ENCODE results near the gene ZFPM1.

ZFPM1 gene

GRCh38 chr16:88502776-88503280, 49.7 kb downstream of the ZFPM1 start:
- no peak for DNase-seq

- DNase-seq = no peak
Observed at GRCh38 chr16:88503374-88503770, 50.3 kb downstream of the ZFPM1 start.

GRCh38 chr16:88503771-88504488, 50.9 kb downstream of the ZFPM1 start:
- DNase-seq = no peak

- no peak for DNase-seq
Observed at GRCh38 chr16:88504489-88505404, 51.7 kb downstream of the ZFPM1 start.

- DNase-seq = peak; percentile 71
Observed at GRCh38 chr16:88505405-88506082, 52.5 kb downstream of the ZFPM1 start.

GRCh38 chr16:88506723-88507122, 53.6 kb downstream of the ZFPM1 start:
- DNase-seq = no peak

GRCh38 chr16:88507231-88507743, 54.2 kb downstream of the ZFPM1 start:
- no peak for DNase-seq

- no peak for DNase-seq
Observed at GRCh38 chr16:88508376-88508867, 55.3 kb downstream of the ZFPM1 start.

GRCh38 chr16:88508868-88509748, 56.0 kb downstream of the ZFPM1 start:
- no peak for DNase-seq

- DNase-seq = no peak
Observed at GRCh38 chr16:88509749-88510069, 56.6 kb downstream of the ZFPM1 start.

- no peak for DNase-seq
Observed at GRCh38 chr16:88510091-88510994, 57.3 kb downstream of the ZFPM1 start.

- no peak for DNase-seq
Observed at GRCh38 chr16:88511060-88511459, 58.0 kb downstream of the ZFPM1 start.

GRCh38 chr16:88511906-88512305, 58.8 kb downstream of the ZFPM1 start:
- no peak for DNase-seq

- DNase-seq = no peak
Observed at GRCh38 chr16:88512728-88513696, 59.9 kb downstream of the ZFPM1 start.

GRCh38 chr16:88514070-88514469, 61.0 kb downstream of the ZFPM1 start:
- DNase-seq = no peak

- no peak for DNase-seq
Observed at GRCh38 chr16:88514526-88515232, 61.6 kb downstream of the ZFPM1 start.

GRCh38 chr16:88515371-88515770, 62.3 kb downstream of the ZFPM1 start:
- no peak for DNase-seq

GRCh38 chr16:88515925-88516594, 63.0 kb downstream of the ZFPM1 start:
- DNase-seq = no peak

All from activated CD4-positive, alpha-beta T cell treated with anti-CD3 and anti-CD28 coated beads for 48 hours (primary cell).